K562 (cell line): ENCODE measurements around the gene CHD3. TPM values are rescaled to one million over a fixed set of nuclear protein-coding genes. Genes with fewer than 3 reads are reported as not detected.

Experiments used
- ELF4 ChIP-seq: fragments of 450-650 bp; formaldehyde crosslinking; IDR thresholded peaks from 2 replicates; pipeline ENCODE4 v1.4.0; 2022; ENCODE audit warnings: missing genetic modification characterization
- MGA ChIP-seq: fragments of 450-650 bp; IDR thresholded peaks from 2 replicates; pipeline ENCODE4 v1.6.1; 2016; ENCODE audit warnings: mild to moderate bottlenecking, moderate library complexity
- MNT ChIP-seq, 2 experiments: fragments of 450-650 bp; conservative IDR thresholded peaks; 2 replicates each; pipeline ENCODE4 v1.6.1; 2017; ENCODE audit warnings: mild to moderate bottlenecking in 2 of 2, moderate library complexity in 2 of 2
- SIN3A ChIP-seq, 2 experiments: fragments of 150-350 bp in 1 of 2; IDR thresholded peaks; 2 replicates each; pipeline ENCODE4 v1.6.1; 2011 to 2016; ENCODE audit warnings: borderline replicate concordance in 2 of 2, low read depth in 2 of 2, low read length in 2 of 2, mild to moderate bottlenecking in 2 of 2, moderate library complexity in 2 of 2; ENCODE audit not compliant: control insufficient read depth in 1 of 2
- TCF3 ChIP-seq: sonication (generic); formaldehyde crosslinking; IDR thresholded peaks from 2 replicates; pipeline ENCODE4 v1.4.0; 2020; ENCODE audit warnings: mild to moderate bottlenecking, missing genetic modification reagents
- ZFP36 ChIP-seq: fragments of 150-350 bp; IDR thresholded peaks from 2 replicates; pipeline ENCODE4 v1.6.1; 2018; ENCODE audit warnings: low read length, low read depth; ENCODE audit not compliant: partially characterized antibody
- ZMIZ1 ChIP-seq, 2 experiments: fragments of 150-350 bp in 1 of 2; IDR thresholded peaks; 2 replicates each; pipeline ENCODE4 v1.6.1; 2012 to 2016; ENCODE audit warnings: low read depth in 2 of 2, low read length in 2 of 2, mild to moderate bottlenecking in 1 of 2, moderate library complexity in 1 of 2
- ZNF354B ChIP-seq: fragments of 250-450 bp; sonication (Bioruptor Pico); IDR thresholded peaks from 2 replicates; pipeline ENCODE4 v1.4.0; 2020
- ZNF778 ChIP-seq: fragments of 450-650 bp; formaldehyde crosslinking; IDR thresholded peaks from 2 replicates; pipeline ENCODE4 v1.4.0; 2020; ENCODE audit warnings: mild to moderate bottlenecking, moderate library complexity
- polyA plus RNA-seq, 8 experiments: library from polyadenylated mRNA; depleted of rRNA in 4 of 8; stranded (reverse) in 5 of 8; unstranded in 3 of 8; fragments of >200 nt; fragmentation: Nextera tagmentation in 2 of 8; fragmentation: Illumina TruSeq in 1 of 8; extraction: Ambion mirVana in 2 of 8; extraction: Trizol in 1 of 8; gene quantifications; 2 replicates each; pipeline versions ENCODE4 v1.2.1 to v1.2.3, GENCODE V29; 2011 to 2014; ENCODE audit warnings: inconsistent platforms in 1 of 8, missing spikeins in 1 of 8
- total RNA-seq, 7 experiments: library from RNA; depleted of rRNA in 6 of 7; stranded (reverse); fragments of >200 nt in 6 of 7; fragmentation: Illumina TruSeq in 2 of 7; extraction: Trizol in 2 of 7; gene quantifications; 2 replicates each; pipeline versions ENCODE4 v1.2.1 to v1.2.3, GENCODE V29; 2011 to 2021; ENCODE audit warnings: low replicate concordance in 1 of 7

CHD3 gene
- total and polyA plus RNA-seq, 9 of the 15 experiments (the other 6 are each of a cell fraction or from before 2014, with no cell fraction given): 0.39 to 38.2 (median 21.2) TPM

- TF ChIP-seq MGA (0 out of 2 replicates have a peak, but pooled peaks have one; percentile 14), ZFP36 (no peak), ELF4 (CRISPR knock-in tag) (no peak), ZMIZ1 (IDR thresholded peaks at IDR 0.05; ENCODE audit: low read depth in 2 of 2, low read length in 2 of 2) (no peak), ZNF778 (CRISPR knock-in tag) (no peak), ZNF354B (no peak), SIN3A (IDR thresholded peaks at IDR 0.05; ENCODE audit: borderline replicate concordance in 2 of 2, control insufficient read depth in 1 of 2, low read depth in 2 of 2, low read length in 2 of 2) (peak in 1 of 2 experiments; percentile 43; a peak in 1 of 4 replicates), MNT (conservative IDR thresholded peaks at IDR 0.05) (peak; percentile 61 to 83; a peak in 3 of 4 replicates), TCF3 (CRISPR knock-in tag) (no peak)
These were observed 43.3 kb downstream of the CHD3 start, which contains the start of the genes CNTROB and TRAPPC1 (continued) for GRCh38 chr17:7931709-7932482.
